Fibroblast of skin of left quadriceps (primary cell): ENCODE measurements around the gene DCUN1D3.
"Not testable (repeated sequence)": the region's sequence is repeated elsewhere in the genome, so short reads cannot be mapped to it uniquely, and the experiment has no call there.

Experiments
- DNase-seq, 2 experiments: peaks; one replicate each; pipeline ENCODE4 v3.0.0-alpha.2; 2013; ENCODE audit warnings: low read depth in 2 of 2

DCUN1D3 gene

GRCh38 chr16:20887207-20887606, 13.0 kb downstream of the DCUN1D3 start:
- DNase-seq, result no peak

GRCh38 chr16:20886320-20886719, 13.8 kb downstream of the DCUN1D3 start:
- no peak for DNase-seq

- peak; percentile 68 to 71 for DNase-seq
Measured at GRCh38 chr16:20884240-20884556, 16.0 kb downstream of the DCUN1D3 start.

- no peak for DNase-seq
Measured at GRCh38 chr16:20883554-20884239, 16.5 kb downstream of the DCUN1D3 start.

- DNase-seq, result no peak
Measured at GRCh38 chr16:20881503-20881878, 18.7 kb downstream of the DCUN1D3 start.

GRCh38 chr16:20880867-20881502, 19.2 kb downstream of the DCUN1D3 start:
- DNase-seq, result no peak

GRCh38 chr16:20879175-20880040, 20.8 kb downstream of the DCUN1D3 start:
- peak in 1 of 2 experiments; percentile 24 for DNase-seq

GRCh38 chr16:20878682-20879147, 21.4 kb downstream of the DCUN1D3 start:
- no peak for DNase-seq

- no peak for DNase-seq
Measured at GRCh38 chr16:20875355-20875650, 24.9 kb downstream of the DCUN1D3 start.

- peak in 1 of 2 experiments; percentile 16 for DNase-seq
Measured at GRCh38 chr16:20874088-20874581, 26.0 kb downstream of the DCUN1D3 start.

GRCh38 chr16:20873331-20873730, 26.8 kb downstream of the DCUN1D3 start:
- no peak for DNase-seq

- DNase-seq, result no peak
Measured at GRCh38 chr16:20871941-20872815, 28.0 kb downstream of the DCUN1D3 start.

GRCh38 chr16:20871258-20871657, 28.9 kb downstream of the DCUN1D3 start:
- DNase-seq, result no peak

GRCh38 chr16:20870122-20870820, 29.9 kb downstream of the DCUN1D3 start:
- DNase-seq, result no peak

- no peak for DNase-seq
Measured at GRCh38 chr16:20868890-20869289, 31.3 kb downstream of the DCUN1D3 start.

GRCh38 chr16:20867585-20867984, 32.6 kb downstream of the DCUN1D3 start:
- DNase-seq, result no peak

GRCh38 chr16:20866801-20867200, 33.4 kb downstream of the DCUN1D3 start:
- no peak for DNase-seq

- peak; percentile 35 to 48 for DNase-seq
Measured at GRCh38 chr16:20866145-20866772, 33.9 kb downstream of the DCUN1D3 start.

- no peak for DNase-seq
Measured at GRCh38 chr16:20865420-20866131, 34.6 kb downstream of the DCUN1D3 start.

GRCh38 chr16:20864376-20864775, 35.8 kb downstream of the DCUN1D3 start:
- not testable (repeated sequence) for DNase-seq
